GM11168 (cell line): ENCODE measurements around the gene NFATC1.

ENCODE experiments used
- in situ Hi-C: fragments of 300-500 bp; cut with MboI; formaldehyde crosslinking; loops from one replicate; pipeline ENCODE4 v1.12.0; 2022; ENCODE audit warnings: low sequenced_read_pairs; ENCODE audit not compliant: unreplicated experiment

Gene NFATC1

GRCh38 chr18:79510731-79511241, 115.1 kb downstream of the NFATC1 start:
- in situ Hi-C loops: no loop called here

GRCh38 chr18:79511271-79511670, 115.5 kb downstream of the NFATC1 start:
- in situ Hi-C loops: no loop called here

- in situ Hi-C loops: no loop called here
Observed at GRCh38 chr18:79511671-79512301, 116.1 kb downstream of the NFATC1 start.

- in situ Hi-C loops: no loop called here
Observed at GRCh38 chr18:79512461-79513380, 117.0 kb downstream of the NFATC1 start.

- in situ Hi-C loops: no loop called here
Observed at GRCh38 chr18:79513381-79514081, 117.8 kb downstream of the NFATC1 start.

GRCh38 chr18:79515331-79515730, 119.6 kb downstream of the NFATC1 start:
- in situ Hi-C loops: no loop called here

- in situ Hi-C loops: no loop called here
Observed at GRCh38 chr18:79515944-79516351, 120.2 kb downstream of the NFATC1 start.

GRCh38 chr18:79516441-79516931, 120.8 kb downstream of the NFATC1 start:
- in situ Hi-C loops: no loop called here

- in situ Hi-C loops: no loop called here
Observed at GRCh38 chr18:79517341-79517740, 121.6 kb downstream of the NFATC1 start.

GRCh38 chr18:79518028-79518682, 122.4 kb downstream of the NFATC1 start:
- in situ Hi-C loops: no loop called here

- in situ Hi-C loops: no loop called here
Observed at GRCh38 chr18:79518683-79519128, 123.0 kb downstream of the NFATC1 start.

GRCh38 chr18:79519751-79520477, 124.2 kb downstream of the NFATC1 start:
- in situ Hi-C loops: no loop called here

GRCh38 chr18:79520478-79521390, 125.0 kb downstream of the NFATC1 start:
- in situ Hi-C loops: no loop called here

GRCh38 chr18:79521416-79522205, 125.9 kb downstream of the NFATC1 start:
- in situ Hi-C loops: no loop called here

GRCh38 chr18:79522451-79523205, 126.9 kb downstream of the NFATC1 start:
- in situ Hi-C loops: no loop called here

GRCh38 chr18:79523206-79523735, 127.5 kb downstream of the NFATC1 start:
- in situ Hi-C loops: no loop called here
